Esophagus mucosa (tissue), 1 donor: ENCODE data around the gene TRPC3. TPM values are rescaled to one million over a fixed set of nuclear protein-coding genes. Genes with fewer than 3 reads are reported as not detected.

ENCODE experiments used
- ATAC-seq: fragments of 200-7000 bp; cut with Tn5 transposase; one replicate; pipeline ENCODE4 v1.9.1; 2020
- total RNA-seq: library from RNA; stranded (reverse); gene quantifications from one replicate; pipeline ENCODE4 v1.2.4, GENCODE V29; 2023
- donor health status: DM: yes; HTN: yes; CAD: no.

Gene TRPC3
- not detected for total RNA-seq

GRCh38 chr4:121951521-121952110 is at the start of gene TRPC3:
Gene TRPC3 (minus strand): TSS chr4:121952060. CDS start chr4:121951680, 380 bp downstream.
- peak; percentile 13 for ATAC-seq

- ATAC-seq = no peak
These were observed 49.0 kb upstream of the TRPC3 start for GRCh38 chr4:122000849-122001248.

DNA sequence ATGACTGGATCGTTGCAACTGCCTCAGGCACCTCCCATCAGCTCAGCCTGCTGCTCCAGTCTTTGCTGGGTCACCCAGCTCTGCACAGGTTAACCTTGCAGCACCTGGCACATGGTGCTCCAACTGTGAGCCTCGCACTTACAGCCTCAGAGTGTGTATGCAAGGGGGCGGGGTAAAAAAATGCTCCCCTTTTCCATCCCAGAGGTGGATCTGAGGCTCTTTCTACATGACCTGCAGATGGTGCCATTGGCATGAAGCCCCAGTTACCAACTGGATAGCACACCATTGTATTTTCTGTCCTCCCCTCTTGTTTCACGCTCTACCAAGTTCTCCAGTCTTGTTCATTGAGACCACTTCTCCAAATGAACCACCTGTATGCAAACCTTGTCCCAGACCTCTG is 46.2 kb upstream of the TRPC3 start:
- no peak for ATAC-seq

DNA sequence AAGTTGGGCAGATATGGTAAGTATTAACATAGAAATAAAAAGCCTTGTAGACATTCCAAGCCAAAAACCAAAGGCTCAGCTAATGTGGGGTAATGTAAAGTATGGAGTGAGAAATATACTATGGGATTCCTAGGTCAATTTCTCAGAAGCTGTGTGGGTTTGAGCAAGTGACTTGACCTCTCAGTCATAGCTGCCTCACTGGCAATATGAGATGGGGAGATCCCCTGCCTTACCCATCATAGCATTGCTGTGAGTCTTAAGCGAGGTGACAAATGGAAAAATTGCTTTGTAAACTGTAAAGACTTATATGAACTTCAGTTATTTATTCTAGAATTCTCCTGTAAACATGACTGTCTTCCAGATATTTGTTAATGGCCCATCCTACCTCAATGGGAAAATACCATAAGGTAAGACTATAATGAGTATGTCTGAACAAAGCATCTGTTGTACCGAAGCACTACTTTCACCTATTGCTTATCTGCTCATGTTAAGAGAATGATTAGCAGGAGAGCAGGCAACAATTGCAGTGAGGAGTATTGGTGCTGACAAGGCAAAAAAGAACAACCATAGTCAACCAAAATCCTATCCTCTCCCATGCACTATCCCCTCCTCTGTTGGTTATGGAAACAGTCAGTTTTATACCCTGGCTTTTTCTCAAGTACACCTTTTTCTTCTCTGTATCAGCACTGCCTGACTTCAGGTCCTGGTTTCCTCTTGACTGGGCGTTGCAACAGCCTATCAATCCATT is 44.1 kb upstream of the TRPC3 start:
- ATAC-seq = no peak

DNA sequence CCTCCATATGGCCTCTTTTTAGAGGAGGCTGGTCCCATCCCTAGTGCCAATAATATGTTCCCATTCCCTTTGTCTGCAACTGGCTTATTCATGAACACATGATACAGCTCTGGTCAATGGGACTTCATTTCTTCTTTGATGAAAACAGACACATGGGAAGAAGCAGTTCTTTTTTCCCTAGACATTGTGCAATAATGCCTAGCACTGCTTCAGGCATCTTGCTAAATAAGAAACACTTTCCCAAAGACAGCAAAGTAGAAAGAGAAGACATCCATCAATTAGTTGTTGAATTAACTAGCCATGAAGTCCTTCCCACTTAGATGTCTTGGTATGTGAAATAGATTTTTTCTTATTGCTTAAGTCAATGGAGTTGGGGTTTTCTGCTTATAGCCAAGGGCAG is 40.1 kb upstream of the TRPC3 start:
- ATAC-seq = no peak

- ATAC-seq = no peak
These were observed 38.6 kb upstream of the TRPC3 start for GRCh38 chr4:121990489-121990888.

DNA sequence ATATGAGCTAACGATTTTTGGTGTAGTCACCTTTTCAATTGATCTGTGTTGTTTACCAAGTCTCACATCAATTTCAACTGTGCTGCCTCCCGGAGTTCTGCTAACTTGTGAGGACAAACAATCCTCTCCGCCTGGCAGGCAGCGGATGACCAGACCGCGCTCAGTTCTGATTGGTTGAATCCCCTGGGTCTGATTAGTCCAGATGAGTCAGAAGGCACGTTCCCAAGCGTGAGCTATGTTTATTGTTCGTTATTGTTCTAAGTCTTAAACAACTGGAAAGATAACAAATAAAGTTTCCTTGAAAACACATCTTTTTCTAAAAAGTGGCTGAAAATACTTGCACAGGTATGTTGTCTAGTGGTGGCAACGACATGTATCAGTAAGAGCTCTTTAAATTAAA is 37.9 kb upstream of the TRPC3 start:
- no peak for ATAC-seq

DNA sequence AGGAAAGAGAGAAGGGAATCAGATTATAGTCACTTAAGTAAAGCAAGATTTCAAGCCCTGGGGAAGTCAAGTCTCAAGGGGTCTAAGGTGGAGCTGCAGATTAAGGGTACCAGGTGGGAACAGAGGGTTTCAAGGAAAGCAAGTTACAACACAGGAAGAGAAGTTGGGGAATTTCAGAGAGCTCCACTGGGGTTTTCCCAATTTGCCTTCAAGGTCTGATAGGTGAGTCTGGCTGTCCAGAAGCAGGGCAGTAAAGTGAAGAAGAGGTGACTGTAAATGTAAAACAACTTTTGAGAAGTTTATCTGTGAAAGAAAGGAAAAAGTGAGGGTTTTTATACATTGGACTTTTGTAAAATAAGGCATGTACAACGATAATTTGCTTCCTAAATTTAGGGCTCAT is 37.1 kb upstream of the TRPC3 start:
- no peak for ATAC-seq

- no peak for ATAC-seq
These were observed 28.8 kb upstream of the TRPC3 start for GRCh38 chr4:121980643-121981042.

- ATAC-seq = no peak
These were observed 26.3 kb upstream of the TRPC3 start for GRCh38 chr4:121978172-121978516.

GRCh38 chr4:121977251-121978171 is 25.7 kb upstream of the TRPC3 start:
- no peak for ATAC-seq

- ATAC-seq = no peak
These were observed 23.9 kb upstream of the TRPC3 start for GRCh38 chr4:121975784-121976183.

DNA sequence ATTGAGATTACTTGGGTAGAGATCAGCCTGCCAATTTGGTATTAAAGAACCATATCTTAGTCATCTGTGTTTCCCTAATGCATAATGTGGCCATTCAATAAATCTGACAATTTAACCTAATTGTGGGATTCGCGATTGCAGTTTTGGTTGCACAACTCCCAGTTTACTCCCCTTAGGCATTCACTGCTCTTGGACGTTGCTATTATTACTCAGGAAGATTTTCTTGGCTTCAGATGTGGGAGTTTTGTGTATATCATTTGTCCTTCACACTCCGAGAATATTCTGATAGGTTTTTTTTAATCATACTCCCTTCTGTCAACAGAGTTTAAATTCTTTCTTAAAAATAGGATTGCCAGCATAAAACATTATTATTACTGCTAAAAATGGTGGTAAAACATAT is 22.0 kb upstream of the TRPC3 start:
- no peak for ATAC-seq

DNA sequence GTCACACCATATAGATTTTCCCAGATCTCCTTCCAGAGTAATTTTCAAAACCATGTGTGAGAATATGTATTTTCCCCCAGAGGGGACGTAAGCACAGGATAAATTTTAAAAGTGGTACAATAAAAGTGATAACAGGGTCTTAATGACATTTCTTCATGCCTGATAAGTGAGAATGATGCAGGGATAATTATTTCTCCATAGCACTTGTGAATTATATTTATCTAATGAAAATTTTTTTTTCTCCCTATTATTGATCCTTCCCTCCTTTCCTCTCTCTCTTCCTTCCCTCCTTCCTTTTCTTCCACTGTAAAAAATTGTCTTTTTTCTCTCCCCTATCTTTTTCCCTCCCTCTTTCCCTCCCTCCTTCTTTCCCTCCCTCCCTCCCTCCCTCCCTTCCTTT is 17.0 kb upstream of the TRPC3 start:
- no peak for ATAC-seq

DNA sequence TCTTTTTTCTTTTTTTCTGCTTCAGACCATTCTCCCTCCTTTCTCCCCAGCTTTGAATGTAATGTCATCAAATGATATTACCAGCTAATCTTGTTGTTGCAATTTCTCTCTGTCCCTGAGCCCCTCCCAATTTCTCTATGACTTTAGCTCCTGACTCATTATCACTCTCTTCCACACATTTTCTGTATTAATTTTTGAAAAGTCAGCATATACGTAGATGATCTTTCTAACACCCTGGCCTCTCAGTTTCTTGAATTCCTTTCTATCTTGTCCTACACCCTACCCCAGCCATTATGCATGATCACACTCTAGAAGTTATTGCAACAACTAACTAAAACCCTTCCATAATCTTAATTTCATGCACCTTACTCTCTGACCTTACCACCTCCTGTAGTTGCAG is 13.1 kb upstream of the TRPC3 start:
- ATAC-seq = no peak

- ATAC-seq = no peak
These were observed 9.0 kb upstream of the TRPC3 start for GRCh38 chr4:121960818-121961217.

DNA sequence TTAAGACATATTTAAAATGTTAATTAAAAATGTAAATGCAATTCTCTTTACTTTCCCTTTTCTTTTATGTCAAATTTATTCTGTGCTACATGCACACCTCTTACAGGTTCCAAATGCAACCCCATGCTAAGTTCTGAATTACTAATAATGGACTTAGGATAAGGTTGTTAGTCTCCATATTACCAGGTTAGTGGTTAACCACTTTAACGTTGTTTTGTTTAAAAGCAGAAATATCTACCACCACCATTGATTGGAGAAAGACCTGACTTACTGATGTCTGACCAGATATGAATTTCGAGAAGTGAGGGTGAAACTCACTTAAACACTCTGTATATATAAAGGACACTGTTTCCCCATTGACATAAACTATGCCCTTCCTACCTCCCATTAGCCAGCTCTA is 6.9 kb upstream of the TRPC3 start:
- no peak for ATAC-seq

- ATAC-seq = no peak
These were observed 5.4 kb upstream of the TRPC3 start for GRCh38 chr4:121957266-121957665.

GRCh38 chr4:121953860-121954259 is 2.0 kb upstream of the TRPC3 start:
- ATAC-seq = no peak

DNA sequence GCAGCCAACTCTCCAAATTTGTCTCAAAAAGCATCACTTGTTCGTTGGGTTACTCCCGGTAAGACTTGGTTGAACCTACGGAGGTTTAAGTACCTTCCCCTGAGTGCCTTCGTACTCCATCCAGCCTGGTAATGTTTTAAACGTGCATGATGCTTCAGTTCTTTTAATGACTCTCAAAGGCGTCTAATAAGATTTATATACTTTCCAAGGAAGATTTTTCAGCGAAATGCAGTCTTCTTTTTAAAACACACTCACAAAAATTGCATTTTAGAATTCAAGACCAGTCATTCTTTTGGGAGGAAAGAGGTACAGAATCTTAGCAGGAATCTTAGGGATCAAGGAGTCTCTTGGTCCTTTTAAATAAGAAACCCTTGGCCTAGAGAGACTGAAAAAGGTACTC is 430 bp upstream of the TRPC3 start:
- ATAC-seq = no peak

- ATAC-seq = peak; percentile 45
These were observed 960 bp downstream of the TRPC3 start for GRCh38 chr4:121950680-121951520.

DNA sequence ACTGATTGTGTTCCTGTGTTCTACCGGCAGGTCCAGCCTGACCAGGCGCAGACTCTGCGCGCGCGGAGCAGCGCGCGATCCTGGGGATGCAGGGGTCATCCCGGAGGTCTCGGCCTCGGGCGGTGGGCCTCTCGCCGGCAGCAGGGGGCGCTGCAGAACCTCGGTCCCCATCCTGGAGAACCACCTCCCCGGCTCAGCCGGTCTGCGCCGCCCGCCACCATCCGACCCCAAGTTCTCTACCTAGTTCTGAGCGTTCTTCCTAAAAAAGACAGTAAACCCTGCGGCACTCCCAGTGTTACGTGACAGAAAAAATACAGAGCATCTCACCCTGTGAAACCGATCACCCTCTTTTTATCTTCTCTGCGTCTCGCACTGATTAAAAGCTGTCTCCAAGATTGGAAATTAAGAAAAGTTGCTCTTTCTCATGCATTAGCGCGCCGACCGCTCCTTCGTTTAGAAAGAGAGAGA is 1.6 kb downstream of the TRPC3 start:
- peak; percentile 74 for ATAC-seq

DNA sequence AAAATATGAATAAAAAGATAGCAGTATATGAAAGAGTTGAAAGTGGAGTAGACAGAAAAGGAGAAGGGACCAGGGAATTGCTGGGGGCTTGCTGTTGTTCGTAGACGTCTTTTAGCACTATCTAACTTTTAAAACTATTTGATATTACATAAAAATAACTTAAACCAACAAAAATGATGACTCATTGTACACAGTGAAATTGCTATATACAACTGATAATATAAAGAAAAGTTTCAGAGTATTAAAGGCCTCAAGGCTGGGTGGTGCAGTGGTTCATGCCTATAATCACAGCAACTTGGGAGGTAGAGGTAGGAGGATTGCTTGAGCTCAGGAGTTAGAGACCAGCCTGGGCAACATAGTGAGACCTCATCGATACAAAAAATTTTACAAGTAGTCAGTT is 5.2 kb downstream of the TRPC3 start:
- no peak for ATAC-seq
